ENCODE data around the gene FASTKD1.

GRCh38 chr2:169510496-169510895 lies 63.2 kb downstream of the FASTKD1 start:
- TF ChIP-seq, protein P1, sequence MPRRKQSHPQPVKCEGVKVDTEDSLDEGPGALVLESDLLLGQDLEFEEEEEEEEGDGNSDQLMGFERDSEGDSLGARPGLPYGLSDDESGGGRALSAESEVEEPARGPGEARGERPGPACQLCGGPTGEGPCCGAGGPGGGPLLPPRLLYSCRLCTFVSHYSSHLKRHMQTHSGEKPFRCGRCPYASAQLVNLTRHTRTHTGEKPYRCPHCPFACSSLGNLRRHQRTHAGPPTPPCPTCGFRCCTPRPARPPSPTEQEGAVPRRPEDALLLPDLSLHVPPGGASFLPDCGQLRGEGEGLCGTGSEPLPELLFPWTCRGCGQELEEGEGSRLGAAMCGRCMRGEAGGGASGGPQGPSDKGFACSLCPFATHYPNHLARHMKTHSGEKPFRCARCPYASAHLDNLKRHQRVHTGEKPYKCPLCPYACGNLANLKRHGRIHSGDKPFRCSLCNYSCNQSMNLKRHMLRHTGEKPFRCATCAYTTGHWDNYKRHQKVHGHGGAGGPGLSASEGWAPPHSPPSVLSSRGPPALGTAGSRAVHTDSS (tag by site-specific recombination; IDR thresholded peaks at IDR 0.05): no peak
- TF ChIP-seq, protein P2, sequence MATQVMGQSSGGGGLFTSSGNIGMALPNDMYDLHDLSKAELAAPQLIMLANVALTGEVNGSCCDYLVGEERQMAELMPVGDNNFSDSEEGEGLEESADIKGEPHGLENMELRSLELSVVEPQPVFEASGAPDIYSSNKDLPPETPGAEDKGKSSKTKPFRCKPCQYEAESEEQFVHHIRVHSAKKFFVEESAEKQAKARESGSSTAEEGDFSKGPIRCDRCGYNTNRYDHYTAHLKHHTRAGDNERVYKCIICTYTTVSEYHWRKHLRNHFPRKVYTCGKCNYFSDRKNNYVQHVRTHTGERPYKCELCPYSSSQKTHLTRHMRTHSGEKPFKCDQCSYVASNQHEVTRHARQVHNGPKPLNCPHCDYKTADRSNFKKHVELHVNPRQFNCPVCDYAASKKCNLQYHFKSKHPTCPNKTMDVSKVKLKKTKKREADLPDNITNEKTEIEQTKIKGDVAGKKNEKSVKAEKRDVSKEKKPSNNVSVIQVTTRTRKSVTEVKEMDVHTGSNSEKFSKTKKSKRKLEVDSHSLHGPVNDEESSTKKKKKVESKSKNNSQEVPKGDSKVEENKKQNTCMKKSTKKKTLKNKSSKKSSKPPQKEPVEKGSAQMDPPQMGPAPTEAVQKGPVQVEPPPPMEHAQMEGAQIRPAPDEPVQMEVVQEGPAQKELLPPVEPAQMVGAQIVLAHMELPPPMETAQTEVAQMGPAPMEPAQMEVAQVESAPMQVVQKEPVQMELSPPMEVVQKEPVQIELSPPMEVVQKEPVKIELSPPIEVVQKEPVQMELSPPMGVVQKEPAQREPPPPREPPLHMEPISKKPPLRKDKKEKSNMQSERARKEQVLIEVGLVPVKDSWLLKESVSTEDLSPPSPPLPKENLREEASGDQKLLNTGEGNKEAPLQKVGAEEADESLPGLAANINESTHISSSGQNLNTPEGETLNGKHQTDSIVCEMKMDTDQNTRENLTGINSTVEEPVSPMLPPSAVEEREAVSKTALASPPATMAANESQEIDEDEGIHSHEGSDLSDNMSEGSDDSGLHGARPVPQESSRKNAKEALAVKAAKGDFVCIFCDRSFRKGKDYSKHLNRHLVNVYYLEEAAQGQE (tag by site-specific recombination; IDR thresholded peaks at IDR 0.05): no peak
- TF ChIP-seq CTCF (tag by site-specific recombination; IDR thresholded peaks at IDR 0.05) (no peak), FEZF1 (tag by site-specific recombination; IDR thresholded peaks at IDR 0.05) (no peak), ZNF747 (tag by site-specific recombination; IDR thresholded peaks at IDR 0.05) (no peak), KLF16 (tag by site-specific recombination; IDR thresholded peaks at IDR 0.05) (no peak)

Measured in HEK293 (cell line).